22Rv1 (cell line): ENCODE results near the gene ESRRA.

Experiments used
- CTCF ChIP-seq: fragments of 450-650 bp; IDR thresholded peaks from 2 replicates; pipeline ENCODE4 v1.5.1; 2017; ENCODE audit warnings: mild to moderate bottlenecking
- ZFX ChIP-seq: fragments of 450-650 bp; IDR thresholded peaks from 2 replicates; pipeline ENCODE4 v1.6.1; 2017; ENCODE audit warnings: antibody characterized with exemption, borderline replicate concordance

- no peak for TF ChIP-seq CTCF
- no peak for TF ChIP-seq ZFX
These were observed 52.7 kb downstream of the ESRRA start for GRCh38 chr11:64357904-64358535.
